Activated CD8-positive, alpha-beta memory T cell treated with anti-CD3 and anti-CD28 coated beads, Interleukin-2, amount 10 ng/mL, durations not matched to agents 7 days and 5 days (primary cell): ENCODE measurements around the gene SPAG16. TPM values are rescaled to one million over a fixed set of nuclear protein-coding genes. Genes with fewer than 3 reads are reported as not detected.
"Not testable (repeated sequence)": the region's sequence is repeated elsewhere in the genome, so short reads cannot be mapped to it uniquely, and the experiment has no call there.

Experiments used
- ATAC-seq: fragments of 150-1000 bp; cut with Tn5 transposase; one replicate; pipeline ENCODE4 v1.10.0; 2021; ENCODE audit warnings: moderate library complexity
- CTCF ChIA-PET: fragments of 350-600 bp; sonication (Branson Sonifier 250); formaldehyde crosslinking; loops from one replicate; lab custom pipeline; 2021; ENCODE audit warnings: antibody characterized with exemption; lab: Charles Lee
- DNase-seq: peaks from one replicate; pipeline ENCODE4 v3.0.0-alpha.2; 2020
- H3K27ac Mint-ChIP-seq: one replicate; pipeline ENCODE4 v1.8.0; 2021; ENCODE audit warnings: mild to moderate bottlenecking, mixed read lengths
- H3K27me3 Mint-ChIP-seq: one replicate; pipeline ENCODE4 v1.8.0; 2021; ENCODE audit warnings: mixed read lengths
- H3K36me3 Mint-ChIP-seq: one replicate; pipeline ENCODE4 v1.8.0; 2021; ENCODE audit warnings: mild to moderate bottlenecking, mixed read lengths
- H3K4me1 Mint-ChIP-seq: one replicate; pipeline ENCODE4 v1.8.0; 2021; ENCODE audit warnings: mixed read lengths
- H3K4me3 Mint-ChIP-seq: one replicate; pipeline ENCODE4 v1.8.0; 2021; ENCODE audit warnings: mild to moderate bottlenecking, moderate library complexity, mixed read lengths
- H3K9me3 Mint-ChIP-seq: one replicate; pipeline ENCODE4 v1.8.0; 2022; ENCODE audit warnings: low read depth, mixed read lengths
- total RNA-seq, 2 experiments: library from RNA; stranded (reverse); gene quantifications; one replicate each; pipeline ENCODE4 v1.2.3, GENCODE V29; 2021

Gene SPAG16
- total RNA-seq, 2 experiments from 2014 or later: 7.4 to 10.1 TPM

- no peaks in the 10 kb centered on the region for H3K27me3 Mint-ChIP-seq
- H3K36me3 Mint-ChIP-seq: no peaks in the 10 kb centered on the region
- H3K27ac Mint-ChIP-seq: no peak overlapping the region
- DNase-seq: no peak
- no peaks in the 10 kb centered on the region for H3K4me1 Mint-ChIP-seq
- no peak for ATAC-seq
- peaks cover 15% of the 10 kb centered on the region for H3K9me3 Mint-ChIP-seq
- CTCF ChIA-PET: no interaction called here
- H3K4me3 Mint-ChIP-seq: no peak overlapping the region
Measured at GRCh38 chr2:213920014-213920413, 635.8 kb downstream of the SPAG16 start.

GRCh38 chr2:213923543-213923942, 639.3 kb downstream of the SPAG16 start:
- H3K27me3 Mint-ChIP-seq: no peaks in the 10 kb centered on the region
- H3K4me3 Mint-ChIP-seq: no peak overlapping the region
- ATAC-seq: no peak
- H3K9me3 Mint-ChIP-seq: peaks cover 12% of the 10 kb centered on the region
- H3K4me1 Mint-ChIP-seq: no peaks in the 10 kb centered on the region
- CTCF ChIA-PET: no interaction called here
- no peaks in the 10 kb centered on the region for H3K36me3 Mint-ChIP-seq
- no peak overlapping the region for H3K27ac Mint-ChIP-seq
- no peak for DNase-seq

GRCh38 chr2:213934560-213934959, 650.3 kb downstream of the SPAG16 start:
- Mint-ChIP-seq H3K4me1 (no peaks in the 10 kb centered on the region), H3K27ac (no peak overlapping the region), H3K9me3 (no peaks in the 10 kb centered on the region), H3K4me3 (no peak overlapping the region), H3K36me3 (no peaks in the 10 kb centered on the region), H3K27me3 (no peaks in the 10 kb centered on the region)
- DNase-seq (no peak), ATAC-seq (no peak)
- CTCF ChIA-PET: interaction anchor here (1.0 to 1.2 kb wide), 2 partner anchors 683 to 685 kb away, joined by 3 to 4 read pairs; no protein-coding TSS in a partner anchor

- Mint-ChIP-seq H3K4me1 (no peaks in the 10 kb centered on the region), H3K4me3 (no peak overlapping the region), H3K27me3 (no peaks in the 10 kb centered on the region), H3K9me3 (peaks cover 4% of the 10 kb centered on the region), H3K27ac (no peak overlapping the region), H3K36me3 (no peaks in the 10 kb centered on the region)
- CTCF ChIA-PET: no interaction called here
- DNase-seq (no peak), ATAC-seq (no peak)
Measured at GRCh38 chr2:213958086-213958485, 673.8 kb downstream of the SPAG16 start.

GRCh38 chr2:213959589-213959988, 675.3 kb downstream of the SPAG16 start:
- Mint-ChIP-seq H3K27ac (no peak overlapping the region), H3K4me1 (no peaks in the 10 kb centered on the region), H3K27me3 (no peaks in the 10 kb centered on the region), H3K36me3 (no peaks in the 10 kb centered on the region), H3K9me3 (peaks cover 4% of the 10 kb centered on the region), H3K4me3 (no peak overlapping the region)
- DNase-seq: no peak
- no peak for ATAC-seq
- CTCF ChIA-PET: no interaction called here

DNA sequence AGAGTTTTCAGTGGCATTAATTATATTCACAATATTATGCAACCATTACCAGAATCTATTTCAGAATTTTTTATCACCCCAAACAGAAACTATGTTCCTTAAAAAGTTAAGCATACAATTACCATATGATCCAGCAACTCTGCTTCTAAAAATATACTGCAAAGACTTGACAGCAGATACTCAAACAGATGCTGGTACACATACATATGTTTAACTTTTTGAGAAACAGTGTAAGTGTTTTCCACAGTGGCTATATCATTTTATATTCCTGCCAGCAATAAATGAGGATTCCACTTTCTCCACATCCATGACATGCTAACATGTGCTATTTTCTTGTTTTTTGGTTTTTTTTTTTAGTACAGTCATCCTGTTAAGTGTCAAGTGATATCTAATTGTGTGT, 687.3 kb downstream of the SPAG16 start:
- Mint-ChIP-seq H3K36me3 (no peaks in the 10 kb centered on the region), H3K27me3 (no peaks in the 10 kb centered on the region), H3K4me1 (no peaks in the 10 kb centered on the region), H3K9me3 (no peaks in the 10 kb centered on the region), H3K27ac (no peak overlapping the region), H3K4me3 (no peak overlapping the region)
- DNase-seq: no peak
- CTCF ChIA-PET: no interaction called here
- ATAC-seq: no peak

DNA sequence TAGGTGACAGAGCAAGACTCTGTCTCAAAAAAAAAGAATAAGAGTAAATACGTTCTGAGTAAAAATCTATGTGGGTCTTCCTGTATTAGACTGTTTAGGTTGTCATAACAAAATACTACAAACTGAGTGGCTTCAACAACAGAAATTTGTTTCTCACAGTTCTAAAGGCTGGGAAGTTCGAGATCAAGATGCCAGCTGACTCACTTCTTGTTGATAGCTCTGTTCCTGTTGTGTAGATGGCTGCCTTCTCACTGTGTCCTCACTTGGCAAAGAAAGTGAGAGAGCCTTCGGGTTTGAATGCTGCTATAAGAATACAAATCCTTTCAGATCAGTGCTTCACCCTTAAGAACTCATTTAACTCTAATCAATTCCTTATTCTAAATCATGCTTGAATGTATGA, 696.6 kb downstream of the SPAG16 start:
- no peaks in the 10 kb centered on the region for H3K4me1 Mint-ChIP-seq
- DNase-seq (no peak), ATAC-seq (no peak)
- no peak overlapping the region for H3K27ac Mint-ChIP-seq
- no peak overlapping the region for H3K4me3 Mint-ChIP-seq
- CTCF ChIA-PET: no interaction called here
- H3K27me3 Mint-ChIP-seq: no peaks in the 10 kb centered on the region
- H3K9me3 Mint-ChIP-seq: no peaks in the 10 kb centered on the region
- no peaks in the 10 kb centered on the region for H3K36me3 Mint-ChIP-seq

DNA sequence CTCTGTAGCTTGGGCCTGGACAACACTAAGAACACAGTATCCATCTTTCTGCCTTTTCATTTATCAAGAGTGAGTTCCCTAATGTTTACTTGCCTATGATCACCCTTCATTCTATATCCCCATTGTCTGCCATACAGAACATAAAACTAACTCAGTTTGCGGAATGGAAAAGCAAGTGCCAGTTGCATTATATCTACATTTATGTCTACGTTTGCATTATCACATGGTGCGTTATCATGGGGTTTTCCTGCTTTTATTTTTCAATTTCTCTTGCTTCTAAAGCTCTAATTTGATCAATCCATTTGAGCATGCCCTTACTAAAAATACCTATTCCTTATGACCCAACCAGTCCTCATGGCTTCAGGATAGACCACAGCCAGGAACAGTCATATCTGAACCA, 704.9 kb downstream of the SPAG16 start:
- H3K4me3 Mint-ChIP-seq: no peak overlapping the region
- CTCF ChIA-PET: no interaction called here
- H3K4me1 Mint-ChIP-seq: no peaks in the 10 kb centered on the region
- no peak for DNase-seq
- no peaks in the 10 kb centered on the region for H3K27me3 Mint-ChIP-seq
- no peak for ATAC-seq
- no peaks in the 10 kb centered on the region for H3K9me3 Mint-ChIP-seq
- H3K27ac Mint-ChIP-seq: no peak overlapping the region
- H3K36me3 Mint-ChIP-seq: no peaks in the 10 kb centered on the region

DNA sequence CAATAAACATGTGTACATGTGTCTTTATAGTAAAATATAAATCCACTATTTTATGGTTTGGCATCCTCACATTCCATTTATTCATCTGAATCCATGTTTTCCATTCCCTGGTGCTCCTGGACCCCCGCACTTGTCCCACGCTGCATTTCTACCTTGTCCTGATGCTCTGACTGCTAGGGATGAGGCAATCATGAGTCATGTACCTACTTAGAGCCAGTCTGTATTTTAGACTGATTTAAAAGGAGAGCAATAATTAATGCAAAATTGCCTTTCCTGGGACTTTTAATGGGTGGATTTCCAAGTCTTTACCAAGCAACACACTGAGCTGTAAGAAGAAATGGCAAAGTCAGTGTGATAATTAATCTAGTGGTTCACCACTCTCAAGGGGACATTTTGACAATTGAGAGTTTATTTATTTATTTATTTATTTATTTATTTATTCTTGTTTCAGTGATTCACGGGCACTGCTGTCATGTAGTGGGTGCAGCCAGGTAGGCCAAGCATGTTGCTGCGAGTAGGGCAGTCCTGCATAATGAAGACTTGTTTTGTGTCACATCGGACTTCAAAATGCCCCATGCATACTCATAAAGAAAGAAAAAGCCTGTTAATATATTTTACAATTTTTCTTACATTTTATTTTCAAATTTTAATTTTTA, 707.3 kb downstream of the SPAG16 start:
- no peaks in the 10 kb centered on the region for H3K36me3 Mint-ChIP-seq
- DNase-seq (no peak), ATAC-seq (no peak)
- no peaks in the 10 kb centered on the region for H3K4me1 Mint-ChIP-seq
- H3K27me3 Mint-ChIP-seq: no peaks in the 10 kb centered on the region
- H3K4me3 Mint-ChIP-seq: no peak overlapping the region
- H3K9me3 Mint-ChIP-seq: no peaks in the 10 kb centered on the region
- no peak overlapping the region for H3K27ac Mint-ChIP-seq
- CTCF ChIA-PET: no interaction called here

GRCh38 chr2:213995400-213996105, 711.3 kb downstream of the SPAG16 start:
- no peaks in the 10 kb centered on the region for H3K4me1 Mint-ChIP-seq
- no peaks in the 10 kb centered on the region for H3K27me3 Mint-ChIP-seq
- CTCF ChIA-PET: no interaction called here
- no peaks in the 10 kb centered on the region for H3K9me3 Mint-ChIP-seq
- no peak overlapping the region for H3K27ac Mint-ChIP-seq
- ATAC-seq: no peak
- H3K4me3 Mint-ChIP-seq: no peak overlapping the region
- H3K36me3 Mint-ChIP-seq: no peaks in the 10 kb centered on the region
- no peak for DNase-seq

- CTCF ChIA-PET, H3K36me3 Mint-ChIP-seq, H3K4me1 Mint-ChIP-seq, H3K27me3 Mint-ChIP-seq, ATAC-seq, DNase-seq, H3K27ac Mint-ChIP-seq, H3K4me3 Mint-ChIP-seq, H3K9me3 Mint-ChIP-seq: not testable (repeated sequence)
Measured at GRCh38 chr2:213998976-213999375, 714.7 kb downstream of the SPAG16 start.

DNA sequence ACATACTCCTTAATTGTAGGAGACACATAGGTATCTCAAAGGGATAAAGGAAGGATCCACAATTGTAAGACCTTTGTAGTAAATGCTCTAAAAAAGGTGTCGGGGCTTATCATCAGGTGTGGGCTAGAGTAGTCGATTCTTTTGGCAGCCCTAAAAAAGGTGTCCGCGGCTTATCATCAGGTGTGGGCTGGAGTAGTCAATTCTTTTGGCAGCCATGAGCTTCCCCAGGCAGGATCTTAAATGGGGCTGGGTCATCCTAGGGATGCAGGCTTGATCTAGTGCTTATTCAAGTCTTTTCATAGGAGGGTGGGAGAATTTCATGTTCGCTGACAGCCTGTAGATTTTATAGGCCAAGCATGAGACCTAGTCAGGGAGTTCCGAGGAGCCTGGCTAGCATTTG, 720.2 kb downstream of the SPAG16 start:
- H3K27me3 Mint-ChIP-seq: no peaks in the 10 kb centered on the region

GRCh38 chr2:214005337-214005736, 721.1 kb downstream of the SPAG16 start:
- ATAC-seq: no peak
- H3K4me3 Mint-ChIP-seq: no peak overlapping the region
- CTCF ChIA-PET: no interaction called here

More for the DNA sequence above, 720.2 kb downstream of the SPAG16 start:
- Mint-ChIP-seq H3K36me3 (no peaks in the 10 kb centered on the region), H3K4me3 (no peak overlapping the region), H3K27ac (no peak overlapping the region), H3K4me1 (no peaks in the 10 kb centered on the region), H3K9me3 (peaks cover 3% of the 10 kb centered on the region)
- no peak for ATAC-seq
- no peak for DNase-seq
- CTCF ChIA-PET: no interaction called here

GRCh38 chr2:214006601-214007000, 722.3 kb downstream of the SPAG16 start:
- H3K9me3 Mint-ChIP-seq: peaks cover 3% of the 10 kb centered on the region
- no peaks in the 10 kb centered on the region for H3K4me1 Mint-ChIP-seq
- H3K27ac Mint-ChIP-seq: no peak overlapping the region

More at GRCh38 chr2:214005337-214005736, 721.1 kb downstream of the SPAG16 start:
- Mint-ChIP-seq H3K27me3 (no peaks in the 10 kb centered on the region), H3K27ac (no peak overlapping the region), H3K36me3 (no peaks in the 10 kb centered on the region), H3K9me3 (peaks cover 3% of the 10 kb centered on the region), H3K4me1 (no peaks in the 10 kb centered on the region)
- DNase-seq: no peak

More at GRCh38 chr2:214006601-214007000, 722.3 kb downstream of the SPAG16 start:
- Mint-ChIP-seq H3K4me3 (no peak overlapping the region), H3K27me3 (no peaks in the 10 kb centered on the region), H3K36me3 (no peaks in the 10 kb centered on the region)
- CTCF ChIA-PET: no interaction called here
- no peak for DNase-seq
- ATAC-seq: no peak
